HG02840 (cell line): ENCODE measurements around the gene IGFALS.

Experiments used
- ATAC-seq: cut with Tn5 transposase; IDR thresholded peaks from one replicate; pipeline ENCODE4 v1.9.1; 2021; ENCODE audit warnings: mild to moderate bottlenecking, moderate library complexity, moderate number of reproducible peaks; ENCODE audit not compliant: unreplicated experiment, low FRiP score

Gene IGFALS

GRCh38 chr16:1747934-1748333, 45.6 kb downstream of the IGFALS start:
- no peak for ATAC-seq

- ATAC-seq = no peak
These were observed 46.8 kb downstream of the IGFALS start for GRCh38 chr16:1746693-1747195.

DNA sequence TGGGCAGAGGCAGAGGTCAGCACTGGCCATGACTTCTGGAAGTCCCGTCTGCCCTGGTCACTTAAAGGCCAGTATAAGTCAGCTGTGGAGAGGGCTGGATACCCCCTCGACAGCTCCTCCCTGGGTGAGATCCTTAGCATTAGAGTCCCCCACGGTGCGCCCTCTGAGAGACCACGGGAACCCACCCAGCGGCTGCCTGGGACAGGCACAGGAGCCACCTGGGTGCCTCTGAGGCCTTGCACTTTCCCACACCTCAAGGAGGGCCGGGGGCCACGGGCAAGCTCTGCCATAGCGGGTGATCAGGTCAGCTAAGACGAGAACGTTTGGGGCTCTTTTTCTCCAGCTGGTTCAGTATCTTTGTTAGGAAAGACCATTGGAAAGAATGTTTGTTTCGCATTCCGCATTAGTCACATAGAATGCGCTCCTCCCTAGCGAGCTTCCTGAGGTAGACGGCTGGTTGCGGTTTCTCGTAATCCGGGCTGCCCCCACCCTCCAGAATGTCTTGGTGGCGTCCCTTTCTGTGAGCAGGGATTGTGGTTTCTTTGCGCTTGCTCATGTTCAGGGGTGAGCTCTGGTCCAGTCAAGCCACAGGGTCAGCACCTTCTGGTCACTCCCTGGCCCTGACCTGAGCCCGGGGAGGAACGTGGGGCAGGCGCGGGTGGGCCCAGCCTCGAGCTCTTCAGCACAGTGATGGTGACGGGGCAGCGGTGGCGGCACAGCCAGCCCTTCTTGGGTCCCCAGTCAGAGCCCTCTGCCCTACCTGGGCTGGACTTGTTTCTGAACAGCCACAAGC, 47.4 kb downstream of the IGFALS start:
- ATAC-seq = no peak

- ATAC-seq = no peak
These were observed 48.2 kb downstream of the IGFALS start for GRCh38 chr16:1745181-1745899.

GRCh38 chr16:1744338-1744840, 49.1 kb downstream of the IGFALS start:
- no peak for ATAC-seq

- ATAC-seq = no peak
These were observed 49.8 kb downstream of the IGFALS start for GRCh38 chr16:1743376-1744337.

DNA sequence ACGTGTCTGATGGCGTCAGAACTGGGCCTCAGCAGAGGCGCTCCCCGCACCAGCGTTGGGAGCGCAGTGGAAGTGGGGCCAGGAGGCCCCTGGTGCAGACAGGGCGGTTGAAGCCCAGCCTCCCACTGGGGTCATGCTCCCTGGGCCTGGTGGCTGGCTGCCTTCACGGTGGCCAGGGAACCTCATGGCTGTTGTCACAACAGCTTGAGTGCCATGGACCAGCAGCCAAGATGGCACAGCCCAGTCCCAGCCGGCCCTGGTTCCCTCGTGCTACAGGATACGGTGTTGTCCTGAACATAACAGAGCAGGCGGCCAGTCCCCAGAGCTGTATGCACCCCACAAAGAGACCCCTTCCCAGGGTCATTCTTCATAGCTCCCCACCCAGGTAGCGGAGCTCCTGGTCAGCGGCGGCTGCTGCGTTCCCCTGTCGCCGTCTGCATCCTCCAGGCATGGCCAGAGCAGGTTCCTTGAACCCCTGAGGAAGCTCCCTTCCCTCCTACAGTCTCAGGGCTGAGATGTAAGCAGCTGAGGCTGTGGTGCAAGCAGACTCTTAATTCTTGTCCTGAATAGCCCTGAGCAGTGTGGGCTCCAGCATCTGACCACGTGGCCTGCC, 51.8 kb downstream of the IGFALS start:
- no peak for ATAC-seq

DNA sequence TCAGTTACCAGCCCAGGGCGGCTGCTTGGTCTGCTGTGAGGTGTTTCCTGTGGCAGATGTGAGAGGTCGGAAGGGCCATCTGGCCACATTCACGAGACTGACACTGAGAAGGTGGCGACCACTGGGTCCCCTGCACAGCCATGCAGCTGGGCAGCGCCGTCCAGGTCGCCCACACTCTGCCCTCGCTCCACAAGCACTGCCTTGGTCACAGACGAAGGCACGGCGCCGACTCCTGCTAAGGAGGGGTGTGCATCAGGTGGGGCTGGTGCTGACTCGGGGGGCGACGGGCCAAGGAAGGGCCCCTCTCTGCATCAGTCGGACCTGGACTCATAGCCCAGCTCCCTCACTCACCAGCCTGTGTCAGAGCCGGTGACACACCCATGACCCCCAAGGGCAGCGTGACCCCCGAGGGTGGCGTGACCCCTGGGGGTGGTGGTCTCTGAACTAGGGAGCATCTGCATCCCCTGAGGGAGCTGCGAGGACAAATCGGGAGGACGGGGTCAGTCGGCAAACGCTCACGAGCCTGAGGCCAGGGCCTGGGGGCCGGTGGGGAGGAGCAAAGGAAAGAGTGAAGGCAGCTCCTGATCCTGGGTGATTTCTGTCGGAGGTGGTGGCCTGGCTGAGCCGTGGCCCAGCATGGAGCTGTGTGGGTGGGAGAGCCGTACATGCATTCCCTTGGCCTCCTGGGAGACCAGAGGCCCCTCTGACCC, 52.6 kb downstream of the IGFALS start:
- no peak for ATAC-seq
